ENCODE data around the gene CLCN7.

Gene CLCN7

GRCh38 chr16:1448536-1449116, 26.2 kb downstream of the CLCN7 start:
- Histone ChIP-seq H3K27ac (ENCODE audit: low read length) (no peak overlapping the region), H3K27me3 (ENCODE audit: low read depth, low read length) (no peaks in the 10 kb centered on the region), H3K9me3 (ENCODE audit: insufficient read depth, low read length) (no peaks in the 10 kb centered on the region), H3K9ac (ENCODE audit: low read length) (no peak overlapping the region), H2AFZ (ENCODE audit: low read depth, low read length) (no peak overlapping the region), H4K20me1 (ENCODE audit: insufficient read depth, low read length) (no peaks in the 10 kb centered on the region), H3K79me2 (ENCODE audit: low read length) (no peaks in the 10 kb centered on the region), H3K4me3 (ENCODE audit: low read length) (no peak overlapping the region), H3K4me1 (ENCODE audit: low read length) (no peaks in the 10 kb centered on the region), H3K4me2 (ENCODE audit: low read length) (no peak overlapping the region), H3K36me3 (replicated peaks; ENCODE audit: low read depth, low read length) (no peaks in the 10 kb centered on the region)
- TF ChIP-seq EZH2phosphoT487 (IDR thresholded peaks at IDR 0.05; ENCODE audit: low read depth) (no peak), CTCF (IDR thresholded peaks at IDR 0.05; ENCODE audit: low read depth, low read length) (no peak)

GRCh38 chr16:1447965-1448364, 26.9 kb downstream of the CLCN7 start:
- Histone ChIP-seq H3K9ac (ENCODE audit: low read length) (no peak overlapping the region), H3K27me3 (ENCODE audit: low read depth, low read length) (no peaks in the 10 kb centered on the region), H3K4me1 (ENCODE audit: low read length) (no peaks in the 10 kb centered on the region), H2AFZ (ENCODE audit: low read depth, low read length) (no peak overlapping the region), H3K27ac (ENCODE audit: low read length) (no peak overlapping the region), H3K4me2 (ENCODE audit: low read length) (no peak overlapping the region), H3K4me3 (ENCODE audit: low read length) (no peak overlapping the region), H3K36me3 (replicated peaks; ENCODE audit: low read depth, low read length) (no peaks in the 10 kb centered on the region), H3K79me2 (ENCODE audit: low read length) (no peaks in the 10 kb centered on the region), H4K20me1 (ENCODE audit: insufficient read depth, low read length) (no peaks in the 10 kb centered on the region), H3K9me3 (ENCODE audit: insufficient read depth, low read length) (no peaks in the 10 kb centered on the region)
- TF ChIP-seq EZH2phosphoT487 (IDR thresholded peaks at IDR 0.05; ENCODE audit: low read depth) (no peak), CTCF (IDR thresholded peaks at IDR 0.05; ENCODE audit: low read depth, low read length) (no peak)

- Histone ChIP-seq H3K4me3 (ENCODE audit: low read length) (no peak overlapping the region), H4K20me1 (ENCODE audit: insufficient read depth, low read length) (no peaks in the 10 kb centered on the region), H3K4me1 (ENCODE audit: low read length) (no peaks in the 10 kb centered on the region), H3K79me2 (ENCODE audit: low read length) (no peaks in the 10 kb centered on the region), H3K9me3 (ENCODE audit: insufficient read depth, low read length) (no peaks in the 10 kb centered on the region), H3K36me3 (replicated peaks; ENCODE audit: low read depth, low read length) (no peaks in the 10 kb centered on the region), H3K27me3 (ENCODE audit: low read depth, low read length) (no peaks in the 10 kb centered on the region), H3K27ac (ENCODE audit: low read length) (no peak overlapping the region), H3K4me2 (ENCODE audit: low read length) (no peak overlapping the region), H2AFZ (ENCODE audit: low read depth, low read length) (no peak overlapping the region), H3K9ac (ENCODE audit: low read length) (no peak overlapping the region)
- no peak for TF ChIP-seq EZH2phosphoT487 (IDR thresholded peaks at IDR 0.05; ENCODE audit: low read depth)
- TF ChIP-seq CTCF (IDR thresholded peaks at IDR 0.05; ENCODE audit: low read depth, low read length), result no peak
These were observed 28.3 kb downstream of the CLCN7 start for GRCh38 chr16:1446296-1447080.

- TF ChIP-seq CTCF (IDR thresholded peaks at IDR 0.05; ENCODE audit: low read depth, low read length), result no peak
- no peak for TF ChIP-seq EZH2phosphoT487 (IDR thresholded peaks at IDR 0.05; ENCODE audit: low read depth)
- Histone ChIP-seq H3K4me2 (ENCODE audit: low read length) (no peak overlapping the region), H3K4me3 (ENCODE audit: low read length) (no peak overlapping the region), H3K36me3 (replicated peaks; ENCODE audit: low read depth, low read length) (no peaks in the 10 kb centered on the region), H3K4me1 (ENCODE audit: low read length) (no peaks in the 10 kb centered on the region), H4K20me1 (ENCODE audit: insufficient read depth, low read length) (no peaks in the 10 kb centered on the region), H3K9ac (ENCODE audit: low read length) (no peak overlapping the region), H3K9me3 (ENCODE audit: insufficient read depth, low read length) (no peaks in the 10 kb centered on the region), H3K79me2 (ENCODE audit: low read length) (no peaks in the 10 kb centered on the region), H2AFZ (ENCODE audit: low read depth, low read length) (no peak overlapping the region), H3K27me3 (ENCODE audit: low read depth, low read length) (no peaks in the 10 kb centered on the region), H3K27ac (ENCODE audit: low read length) (no peak overlapping the region)
These were observed 29.2 kb downstream of the CLCN7 start for GRCh38 chr16:1445518-1446203.

Measured in OCI-LY3 (cell line).